Esophagus squamous epithelium (tissue), 5 donors: ENCODE data around the gene ZBED1. TPM values are rescaled to one million over a fixed set of nuclear protein-coding genes. Genes with fewer than 3 reads are reported as not detected.

Experiments used
- DNase-seq: peaks from one replicate; lab custom pipeline; 2025; lab: John Stamatoyannopoulos, UW
- H3K27ac ChIP-seq, 4 donors: fragments of 200-600 bp; sonication (generic); one replicate each; pipeline ENCODE4 v1.5.1; 2016 to 2019; ENCODE audit warnings: mild to moderate bottlenecking in 1 of 4
- H3K27me3 ChIP-seq, 4 donors: fragments of 200-600 bp; sonication (generic); 1 replicate in 3 of 4; 2 replicates in 1 of 4; pipeline versions ENCODE4 v1.5.1 to v1.6.0; 2017 to 2021; ENCODE audit warnings: antibody characterized with exemption in 1 of 4
- H3K36me3 ChIP-seq, 3 donors: fragments of 200-600 bp; sonication (generic); one replicate each; pipeline ENCODE4 v1.5.1; 2016 to 2019
- H3K4me1 ChIP-seq, 3 donors: fragments of 200-600 bp; sonication (generic); one replicate each; pipeline ENCODE4 v1.5.1; 2017 to 2019
- H3K4me3 ChIP-seq, 4 donors: fragments of 200-600 bp; sonication (generic); 1 replicate in 3 of 4; 2 replicates in 1 of 4; pipeline ENCODE4 v1.5.1; 2016 to 2019; ENCODE audit warnings: mild to moderate bottlenecking in 2 of 4, moderate library complexity in 1 of 4
- H3K9me3 ChIP-seq, 3 donors: fragments of 200-600 bp; sonication (generic); one replicate each; pipeline ENCODE4 v1.5.1; 2016 to 2019
- CTCF ChIP-seq, 6 experiments: fragments of 450-650 bp in 4 of 6; fragments of 200-600 bp in 2 of 6; sonication (generic) in 2 of 6; IDR thresholded peaks; one replicate each; pipeline ENCODE4 v1.5.1; 2016 to 2019; ENCODE audit warnings: antibody characterized with exemption in 6 of 6, mild to moderate bottlenecking in 4 of 6, moderate library complexity in 4 of 6
- POLR2A ChIP-seq, 4 donors: fragments of 450-650 bp; IDR thresholded peaks; one replicate each; pipeline ENCODE4 v1.6.1; 2017; ENCODE audit warnings: antibody characterized with exemption in 4 of 4, mild to moderate bottlenecking in 4 of 4, moderate library complexity in 3 of 4
- WGBS, 2 donors: methylation state at CpG; one replicate each; pipeline ENCODE4 v1.1.5; 2018; 5-methylcytosine and 5-hydroxymethylcytosine counted together
- intact Hi-C: fragments of 100-400 bp; cut with DNase I; formaldehyde crosslinking; loops from one replicate; pipeline ENCODE4 v1.15.0; 2022
- total RNA-seq, 4 donors: library from RNA; depleted of rRNA; stranded (reverse); fragments of >200 nt; gene quantifications; one replicate each; pipeline ENCODE4 v1.1.0, GENCODE V29; 2016
- donor health status: DM: yes; HTN: yes; CAD: no.

ZBED1 gene
- total RNA-seq, 4 donors from 2014 or later = 17.5 to 31.0 (median 25.5) TPM

- H3K4me1 ChIP-seq = peaks cover 0 to 12% (median 2%) of the 10 kb centered on the region in 3 donors
- no peak overlapping the region for H3K4me3 ChIP-seq
- no peaks in the 10 kb centered on the region for H3K9me3 ChIP-seq
- no peak overlapping the region for H3K27ac ChIP-seq
- no peak for DNase-seq
- 68 to 74% methylated on average over 5 to 6 of the region's 7 CpGs for WGBS, 2 donors
- TF ChIP-seq POLR2A (IDR thresholded peaks at IDR 0.05) = no peak
- no peak for TF ChIP-seq CTCF (IDR thresholded peaks at IDR 0.05)
- intact Hi-C loops = no loop called here
- H3K36me3 ChIP-seq = no peaks in the 10 kb centered on the region
- no peaks in the 10 kb centered on the region for H3K27me3 ChIP-seq
Observed at GRCh38 chrX:2504706-2505332, 4.0 kb upstream of the ZBED1 start.

- Histone ChIP-seq H3K9me3 (no peaks in the 10 kb centered on the region), H3K27ac (no peak overlapping the region), H3K4me1 (peaks cover 9 to 22% (median 10%) of the 10 kb centered on the region in 3 donors), H3K27me3 (no peaks in the 10 kb centered on the region), H3K36me3 (no peaks in the 10 kb centered on the region), H3K4me3 (no peak overlapping the region)
- WGBS, 2 donors = 85 to 89% methylated on average over 8 to 13 of the region's 13 CpGs
- no peak for TF ChIP-seq CTCF (IDR thresholded peaks at IDR 0.05)
- no peak for TF ChIP-seq POLR2A (IDR thresholded peaks at IDR 0.05)
- intact Hi-C loops = no loop called here
- DNase-seq = no peak
Observed at GRCh38 chrX:2503591-2504500, 3.1 kb upstream of the ZBED1 start.

GRCh38 chrX:2502668-2503519 lies 2.1 kb upstream of the ZBED1 start:
- DNase-seq = no peak
- intact Hi-C loops = no loop called here

GRCh38 chrX:2502120-2502667 lies 1.4 kb upstream of the ZBED1 start:
- intact Hi-C loops = no loop called here

More at GRCh38 chrX:2502668-2503519, 2.1 kb upstream of the ZBED1 start:
- WGBS, 2 donors = 41 to 51% methylated on average over 15 to 19 of the region's 19 CpGs
- Histone ChIP-seq H3K4me3 (no peak overlapping the region), H3K9me3 (no peaks in the 10 kb centered on the region), H3K36me3 (no peaks in the 10 kb centered on the region), H3K27ac (no peak overlapping the region), H3K27me3 (no peaks in the 10 kb centered on the region), H3K4me1 (peaks cover 9 to 32% (median 14%) of the 10 kb centered on the region in 3 donors)
- no peak for TF ChIP-seq CTCF (IDR thresholded peaks at IDR 0.05)
- no peak for TF ChIP-seq POLR2A (IDR thresholded peaks at IDR 0.05)

More at GRCh38 chrX:2502120-2502667, 1.4 kb upstream of the ZBED1 start:
- TF ChIP-seq CTCF (IDR thresholded peaks at IDR 0.05) = no peak
- no peaks in the 10 kb centered on the region for H3K9me3 ChIP-seq
- 67% methylated on average over 1 of the region's 5 CpGs; no CpG with 5 or more reads in 1 of the 2 donors for WGBS, 2 donors
- DNase-seq = no peak
- H3K27me3 ChIP-seq = no peaks in the 10 kb centered on the region
- no peak overlapping the region for H3K27ac ChIP-seq
- no peak overlapping the region for H3K4me3 ChIP-seq
- no peaks in the 10 kb centered on the region for H3K36me3 ChIP-seq
- peaks cover 9 to 39% (median 20%) of the 10 kb centered on the region in 3 donors for H3K4me1 ChIP-seq
